Mesenchymal stem cell (in vitro differentiated cells and primary cell): Measurements from ENCODE around the gene EMC6.

Experiments
- DNase-seq: peaks from one replicate; pipeline ENCODE4 v3.0.0-alpha.2; 2013
- H2AFZ ChIP-seq: one replicate; pipeline ENCODE4 v1.6.1; 2013; ENCODE audit warnings: low read depth, mild to moderate bottlenecking, control low read depth, inconsistent platforms, low read length, moderate library complexity
- H2AK5ac ChIP-seq: 2 replicates; pipeline ENCODE4 v1.6.1; 2013; ENCODE audit warnings: low read length, moderate library complexity, mild to moderate bottlenecking, inconsistent platforms; ENCODE audit not compliant: severe bottlenecking
- H2BK120ac ChIP-seq: one replicate; pipeline ENCODE4 v1.6.1; 2013; ENCODE audit warnings: low read depth, mild to moderate bottlenecking, inconsistent platforms, low read length, moderate library complexity
- H2BK12ac ChIP-seq, 2 experiments: one replicate each; pipeline ENCODE4 v1.6.1; 2013; ENCODE audit warnings: inconsistent platforms in 2 of 2, low read length in 2 of 2, mild to moderate bottlenecking in 2 of 2, moderate library complexity in 2 of 2, control low read depth in 1 of 2
- H2BK15ac ChIP-seq: one replicate; pipeline ENCODE4 v1.6.1; 2013; ENCODE audit warnings: mild to moderate bottlenecking, low read depth, inconsistent platforms; ENCODE audit not compliant: poor library complexity, severe bottlenecking
- H2BK5ac ChIP-seq: 2 replicates; pipeline ENCODE4 v1.6.1; 2013; ENCODE audit warnings: low read depth, mild to moderate bottlenecking, low read length, control low read depth, inconsistent platforms; ENCODE audit not compliant: poor library complexity, severe bottlenecking
- H3K14ac ChIP-seq, 2 experiments: one replicate each; pipeline ENCODE4 v1.6.1; 2013; ENCODE audit warnings: inconsistent platforms in 2 of 2, low read length in 2 of 2, control low read depth in 1 of 2, mild to moderate bottlenecking in 1 of 2, moderate library complexity in 1 of 2
- H3K18ac ChIP-seq, 2 experiments: one replicate each; pipeline ENCODE4 v1.6.1; 2013; ENCODE audit warnings: inconsistent platforms in 2 of 2, low read length in 2 of 2, control low read depth in 1 of 2, low read depth in 1 of 2, mild to moderate bottlenecking in 1 of 2
- H3K23ac ChIP-seq, 2 experiments: one replicate each; pipeline ENCODE4 v1.6.1; 2013; ENCODE audit warnings: inconsistent platforms in 2 of 2, low read length in 2 of 2, mild to moderate bottlenecking in 2 of 2, moderate library complexity in 2 of 2, control low read depth in 1 of 2
- H3K27ac ChIP-seq: 2 replicates; pipeline ENCODE4 v1.5.1; 2013; ENCODE audit warnings: mild to moderate bottlenecking, moderate library complexity, low read length, control low read depth, inconsistent platforms; ENCODE audit not compliant: poor library complexity, severe bottlenecking
- H3K27me3 ChIP-seq, 2 experiments: 2 replicates each; pipeline versions ENCODE4 v1.6.1 to v1.7.0; 2013; ENCODE audit warnings: low read length in 2 of 2, mild to moderate bottlenecking in 2 of 2, moderate library complexity in 2 of 2, control low read depth in 1 of 2, inconsistent platforms in 1 of 2; ENCODE audit not compliant: control insufficient read depth in 1 of 2, insufficient read depth in 1 of 2
- H3K36me3 ChIP-seq, 2 experiments: 2 replicates each; pipeline versions ENCODE4 v1.6.1 to v1.7.0; 2013; ENCODE audit warnings: low read length in 2 of 2, control low read depth in 1 of 2, inconsistent platforms in 1 of 2, low read depth in 1 of 2, mild to moderate bottlenecking in 1 of 2; ENCODE audit not compliant: insufficient read depth in 2 of 2, control insufficient read depth in 1 of 2
- H3K4ac ChIP-seq, 2 experiments: one replicate each; pipeline ENCODE4 v1.6.1; 2013; ENCODE audit warnings: inconsistent platforms in 2 of 2, low read length in 2 of 2, mild to moderate bottlenecking in 2 of 2, moderate library complexity in 2 of 2, control low read depth in 1 of 2, low read depth in 1 of 2
- H3K4me1 ChIP-seq: 2 replicates; pipeline ENCODE4 v1.6.1; 2013; ENCODE audit warnings: low read depth, low read length, control low read depth; ENCODE audit not compliant: control insufficient read depth, insufficient read depth
- H3K4me2 ChIP-seq: 2 replicates; pipeline ENCODE4 v1.6.1; 2013; ENCODE audit warnings: low read length, mild to moderate bottlenecking, inconsistent platforms; ENCODE audit not compliant: poor library complexity, severe bottlenecking
- H3K4me3 ChIP-seq, 2 experiments: 2 replicates each; pipeline versions ENCODE4 v1.5.1 to v1.7.0; 2013; ENCODE audit warnings: low read length in 2 of 2, mild to moderate bottlenecking in 2 of 2, control low read depth in 1 of 2, low read depth in 1 of 2; ENCODE audit not compliant: insufficient read depth in 1 of 2
- H3K79me1 ChIP-seq: replicated peaks from 2 replicates; pipeline ENCODE4 v1.6.1; 2013; ENCODE audit warnings: mild to moderate bottlenecking, control low read depth, low read length, inconsistent platforms; ENCODE audit not compliant: poor library complexity, severe bottlenecking
- H3K9ac ChIP-seq: 2 replicates; pipeline ENCODE4 v1.7.0; 2013; ENCODE audit warnings: mild to moderate bottlenecking, low read length, moderate library complexity
- H3K9me3 ChIP-seq: 2 replicates; pipeline ENCODE4 v1.7.0; 2013; ENCODE audit warnings: mild to moderate bottlenecking, low read length; ENCODE audit not compliant: control insufficient read depth
- H4K8ac ChIP-seq: one replicate; pipeline ENCODE4 v1.6.1; 2013; ENCODE audit warnings: inconsistent platforms, mild to moderate bottlenecking, low read length, moderate library complexity
- H4K91ac ChIP-seq: one replicate; pipeline ENCODE4 v1.6.1; 2013; ENCODE audit warnings: mild to moderate bottlenecking, low read length, inconsistent platforms
- WGBS: methylation state at CpG from one replicate; pipeline ENCODE4 v1.1.7; 2013; ENCODE audit warnings: mixed read lengths; 5-methylcytosine and 5-hydroxymethylcytosine counted together

EMC6 gene

DNA sequence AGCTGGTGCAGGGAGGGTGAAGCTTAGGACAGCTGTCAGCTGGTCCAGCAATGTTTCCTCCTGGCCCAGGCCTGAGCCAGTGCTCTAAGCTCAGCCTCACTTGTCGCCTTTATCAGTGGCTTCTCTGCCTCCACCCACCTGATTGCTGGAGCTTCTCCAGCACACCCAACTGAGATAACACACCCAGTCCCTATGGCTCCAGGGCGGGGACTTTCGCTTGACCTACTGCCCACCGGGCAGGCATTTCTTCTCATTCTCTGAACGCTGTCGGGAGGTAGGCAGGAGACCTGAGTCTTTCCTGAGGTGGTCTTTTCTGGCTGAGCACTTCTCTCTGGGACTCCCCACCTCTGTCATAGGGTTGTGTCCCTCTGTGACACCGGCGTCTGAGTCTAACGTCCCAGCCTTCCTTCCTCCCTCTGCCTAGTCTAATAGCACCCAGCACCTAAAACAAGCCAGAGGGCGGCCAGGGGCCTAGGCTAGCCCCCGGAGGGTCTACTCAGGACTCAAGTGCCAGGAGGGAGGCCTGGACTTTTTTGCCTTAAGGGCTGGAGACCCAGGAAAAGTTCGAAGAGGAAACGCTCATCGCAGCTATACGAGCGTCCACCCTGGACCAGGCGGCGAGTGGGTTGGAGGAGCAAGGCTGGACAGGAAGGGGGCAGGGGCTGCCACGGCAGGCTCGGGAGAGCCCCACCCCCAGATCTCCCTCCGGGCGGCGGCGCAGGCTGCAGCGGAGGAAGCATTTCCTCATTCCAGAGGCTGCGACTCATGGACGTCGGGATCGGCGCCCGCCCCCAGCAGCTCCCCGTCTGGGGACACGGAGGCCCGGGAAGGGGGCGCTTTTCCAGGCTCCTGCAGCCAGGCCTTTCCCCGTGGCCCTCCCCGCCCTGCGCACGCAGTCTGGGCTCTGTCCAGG, 990 bp upstream of the EMC6 start:
- Histone ChIP-seq H2AFZ (peak overlapping the region; percentile 90), H2BK15ac (peak overlapping the region; percentile 86), H4K8ac (peak overlapping the region; percentile 99), H3K79me1 (peaks cover 21% of the 10 kb centered on the region), H3K4me3 (peak overlapping the region; percentile 83 to 97), H3K4ac (peak overlapping the region; percentile 84 to 98), H3K23ac (peak overlapping the region in 1 of 2 experiments; percentile 98), H3K14ac (peak overlapping the region; percentile 98), H3K27ac (peak overlapping the region; percentile 99), H2BK12ac (peak overlapping the region; percentile 14 to 94), H2BK120ac (peak overlapping the region; percentile 75), H2AK5ac (peak overlapping the region; percentile 84), H4K91ac (peak overlapping the region; percentile 98), H3K9me3 (no peaks in the 10 kb centered on the region), H3K18ac (peak overlapping the region; percentile 98 to 99), H3K4me1 (peaks cover 30% of the 10 kb centered on the region), H3K4me2 (peak overlapping the region; percentile 74), H3K36me3 (peaks cover 38% of the 10 kb centered on the region in 2 experiments), H3K27me3 (no peaks in the 10 kb centered on the region), H2BK5ac (peak overlapping the region; percentile 100), H3K9ac (peak overlapping the region; percentile 99)
- DNase-seq: peak; percentile 96
- WGBS: 3% methylated on average over 39 of the region's 39 CpGs

- H3K27me3 ChIP-seq: no peaks in the 10 kb centered on the region
- peak overlapping the region in 1 of 2 experiments; percentile 82 for H3K14ac ChIP-seq
- peak overlapping the region; percentile 85 for H4K91ac ChIP-seq
- H3K4me3 ChIP-seq: peak overlapping the region; percentile 82 to 97
- peak overlapping the region; percentile 77 for H2BK5ac ChIP-seq
- H3K36me3 ChIP-seq: peaks cover 24 to 25% of the 10 kb centered on the region in 2 experiments
- H3K9me3 ChIP-seq: no peaks in the 10 kb centered on the region
- H2BK12ac ChIP-seq: no peak overlapping the region
- peaks cover 11% of the 10 kb centered on the region for H3K79me1 ChIP-seq
- H2BK15ac ChIP-seq: no peak overlapping the region
- H2AK5ac ChIP-seq: no peak overlapping the region
- peak overlapping the region; percentile 96 for H4K8ac ChIP-seq
- H3K23ac ChIP-seq: peak overlapping the region in 1 of 2 experiments; percentile 50
- peaks cover 28% of the 10 kb centered on the region for H3K4me1 ChIP-seq
- peak overlapping the region; percentile 99 for H3K9ac ChIP-seq
- peak overlapping the region; percentile 90 for H3K27ac ChIP-seq
- peak overlapping the region in 1 of 2 experiments; percentile 77 for H3K4ac ChIP-seq
- peak overlapping the region; percentile 89 for H2AFZ ChIP-seq
- H2BK120ac ChIP-seq: peak overlapping the region; percentile 59
- H3K18ac ChIP-seq: peak overlapping the region; percentile 52 to 85
- no peak for DNase-seq
- H3K4me2 ChIP-seq: peak overlapping the region; percentile 96
- WGBS: under 1% methylated on average over 32 of the region's 32 CpGs
Measured at GRCh38 chr17:3669085-3669347, 404 bp downstream of the EMC6 start.

DNA sequence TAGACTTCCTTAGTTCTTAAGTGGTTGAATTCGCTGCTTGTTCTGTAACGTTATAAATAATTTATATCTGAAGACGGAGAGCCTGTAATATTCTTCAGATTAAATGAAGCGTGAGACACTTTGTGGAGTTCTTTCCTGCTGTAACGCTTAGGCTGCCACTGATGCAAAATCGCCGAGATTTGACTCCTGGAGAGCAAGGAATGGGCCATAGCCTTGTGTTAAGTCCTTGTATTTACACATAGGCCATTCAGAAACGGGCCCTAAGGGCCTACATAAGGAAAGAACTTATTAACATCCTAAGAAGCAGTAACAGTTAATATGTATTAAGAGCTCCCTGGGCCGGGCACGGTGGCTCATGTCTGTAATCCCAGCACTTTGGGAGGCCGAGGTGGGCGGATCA, 936 bp downstream of the EMC6 start:
- Histone ChIP-seq H3K4ac (no peak overlapping the region), H2BK15ac (no peak overlapping the region), H3K18ac (no peak overlapping the region), H2AK5ac (no peak overlapping the region), H3K27ac (no peak overlapping the region), H3K4me3 (peak overlapping the region in 1 of 2 experiments; percentile 97), H2BK120ac (no peak overlapping the region), H3K27me3 (peaks cover 0 to 2% of the 10 kb centered on the region in 2 experiments), H3K4me1 (peaks cover 23% of the 10 kb centered on the region), H3K79me1 (peaks cover 9% of the 10 kb centered on the region), H3K9me3 (no peaks in the 10 kb centered on the region), H3K23ac (no peak overlapping the region), H3K14ac (no peak overlapping the region), H4K91ac (no peak overlapping the region), H4K8ac (no peak overlapping the region), H2BK5ac (no peak overlapping the region), H3K9ac (peak overlapping the region; percentile 99), H2BK12ac (no peak overlapping the region), H2AFZ (no peak overlapping the region), H3K4me2 (peak overlapping the region; percentile 96), H3K36me3 (peaks cover 18 to 20% of the 10 kb centered on the region in 2 experiments)
- no peak for DNase-seq
- WGBS: 66% methylated on average over 12 of the region's 12 CpGs

- WGBS: 98% methylated on average over 3 of the region's 4 CpGs
Measured at GRCh38 chr17:3672571-3672970, 4.0 kb downstream of the EMC6 start.

More at GRCh38 chr17:3672571-3672970, 4.0 kb downstream of the EMC6 start:
- no peak for DNase-seq
- Histone ChIP-seq H2BK120ac (no peak overlapping the region), H3K4me2 (no peak overlapping the region), H2BK12ac (no peak overlapping the region), H2AK5ac (no peak overlapping the region), H3K4me1 (peaks cover 5% of the 10 kb centered on the region), H3K18ac (no peak overlapping the region), H3K14ac (no peak overlapping the region), H3K27ac (no peak overlapping the region), H3K9ac (no peak overlapping the region), H3K23ac (no peak overlapping the region), H3K9me3 (no peaks in the 10 kb centered on the region), H3K79me1 (peaks cover 6% of the 10 kb centered on the region), H2BK15ac (no peak overlapping the region), H3K27me3 (peaks cover 12 to 18% of the 10 kb centered on the region in 2 experiments), H4K8ac (no peak overlapping the region), H2AFZ (no peak overlapping the region), H2BK5ac (no peak overlapping the region), H4K91ac (no peak overlapping the region), H3K36me3 (peaks cover 0 to 3% of the 10 kb centered on the region in 2 experiments), H3K4me3 (no peak overlapping the region), H3K4ac (no peak overlapping the region)
